HG03571 (cell line): ENCODE measurements around the gene PIK3C3.
"Not testable (repeated sequence)": the region's sequence is repeated elsewhere in the genome, so short reads cannot be mapped to it uniquely, and the experiment has no call there.

Experiments
- ATAC-seq: cut with Tn5 transposase; IDR thresholded peaks from one replicate; pipeline ENCODE4 v1.9.1; 2021; ENCODE audit not compliant: unreplicated experiment

PIK3C3 gene

DNA sequence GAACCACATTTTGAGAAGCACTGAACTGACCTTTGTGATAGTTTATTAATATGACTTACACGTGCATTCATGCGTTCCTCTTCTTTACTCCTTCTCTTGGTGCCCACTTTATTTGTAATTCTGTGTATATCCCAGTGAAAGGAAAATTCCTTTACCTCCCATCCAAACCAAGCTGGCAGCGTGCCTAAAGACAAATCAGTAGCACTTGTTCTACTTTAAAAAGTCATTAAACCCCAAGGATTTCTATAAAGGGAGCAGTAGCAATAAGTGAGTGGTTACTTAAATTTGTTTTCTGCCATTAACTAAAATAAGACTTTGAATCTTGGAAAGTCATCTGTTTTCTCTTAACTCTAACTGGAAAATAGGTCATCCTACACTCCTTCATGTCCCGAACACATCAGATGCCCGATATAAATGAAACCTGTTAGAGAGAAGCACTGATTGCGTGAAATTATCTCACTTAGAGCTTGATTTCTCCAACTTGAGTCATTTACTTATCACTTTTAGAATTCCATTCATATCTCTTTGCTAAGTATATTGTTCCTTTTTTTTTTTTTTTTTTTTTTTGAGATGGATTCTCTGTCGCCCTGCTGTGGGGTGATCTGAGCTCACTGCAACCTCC is 10.7 kb downstream of the PIK3C3 start:
- ATAC-seq, result no peak

- ATAC-seq, result no peak
Observed at GRCh38 chr18:41966943-41967342, 11.9 kb downstream of the PIK3C3 start.

GRCh38 chr18:41967680-41968079 is 12.6 kb downstream of the PIK3C3 start:
- ATAC-seq, result no peak

- ATAC-seq, result no peak
Observed at GRCh38 chr18:41969881-41970280, 14.8 kb downstream of the PIK3C3 start.

- no peak for ATAC-seq
Observed at GRCh38 chr18:41972067-41972925, 17.3 kb downstream of the PIK3C3 start.

DNA sequence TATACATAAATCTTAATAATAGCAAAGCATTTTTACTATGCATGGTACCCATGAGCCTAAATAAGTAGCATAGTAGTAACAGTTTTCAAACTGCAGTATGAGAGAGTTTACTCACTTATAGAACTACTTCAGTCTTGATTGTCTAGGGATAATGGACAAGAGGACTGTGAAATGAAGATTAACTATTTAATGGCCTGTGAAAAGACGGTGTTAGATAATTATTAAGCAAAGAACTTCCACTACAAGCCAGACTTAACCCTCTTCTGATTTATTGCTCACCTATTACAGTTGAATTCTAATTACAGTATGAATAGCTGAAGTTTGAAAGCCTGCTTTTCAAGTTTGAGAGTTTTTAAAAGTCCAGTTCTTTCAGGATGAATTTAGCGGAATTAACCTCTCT is 18.9 kb downstream of the PIK3C3 start:
- ATAC-seq, result peak; percentile 62

DNA sequence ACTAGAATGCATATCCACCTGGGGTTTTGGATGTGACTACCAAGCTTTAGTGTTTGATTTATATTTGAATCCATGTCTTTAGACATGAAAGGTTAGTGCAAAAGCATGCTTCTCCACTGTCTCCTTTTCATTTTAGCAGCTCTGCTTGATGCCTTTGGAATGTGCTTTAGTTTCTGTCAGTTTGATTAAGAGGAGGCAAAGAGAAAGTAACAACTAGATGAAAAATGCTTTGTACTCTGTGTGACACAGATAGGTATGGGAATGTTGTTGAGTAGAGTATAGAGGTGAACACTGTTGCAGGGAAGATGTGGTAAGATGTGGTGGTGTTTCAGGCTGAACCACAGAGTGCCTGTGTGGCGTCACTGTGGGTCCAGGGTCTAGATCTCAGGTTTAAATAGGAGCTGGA is 19.8 kb downstream of the PIK3C3 start:
- ATAC-seq, result no peak

DNA sequence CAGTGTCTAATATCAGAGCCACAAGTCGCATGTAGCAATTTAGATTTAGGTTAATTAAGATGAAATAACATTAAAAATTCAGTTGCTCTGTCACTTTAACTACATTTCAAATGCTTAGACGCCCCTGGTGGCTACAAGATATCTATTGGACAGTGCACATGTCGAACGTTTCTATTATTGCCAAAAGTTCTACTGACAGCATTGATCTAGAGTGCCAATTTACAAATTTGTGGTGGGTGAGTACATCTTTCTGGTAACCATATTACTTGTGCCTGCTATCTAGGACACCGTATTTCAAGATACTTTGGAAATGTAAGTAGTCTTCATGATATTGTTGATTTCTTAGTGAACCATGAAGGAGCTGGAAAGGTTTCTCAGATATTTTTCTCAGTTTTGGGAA is 20.2 kb downstream of the PIK3C3 start:
- no peak for ATAC-seq

DNA sequence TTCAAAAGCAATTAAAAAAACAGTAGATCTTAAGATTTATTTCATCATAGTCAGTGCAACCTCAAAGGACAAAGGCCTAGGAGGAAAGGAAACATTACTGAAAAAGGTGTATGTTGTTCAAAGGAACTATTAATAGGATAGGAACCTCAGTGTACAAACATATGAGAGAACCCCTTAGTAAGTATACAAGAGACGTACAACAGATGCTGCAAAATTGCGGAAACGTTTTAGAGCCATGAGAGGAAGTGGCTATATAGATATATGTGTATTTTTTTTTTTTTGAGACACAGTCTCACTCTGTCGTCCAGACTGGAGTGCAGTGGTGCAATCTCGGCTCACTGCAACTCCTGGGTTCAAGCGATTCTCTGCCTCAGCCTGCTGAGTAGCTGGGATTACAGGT is 22.2 kb downstream of the PIK3C3 start:
- ATAC-seq, result no peak

DNA sequence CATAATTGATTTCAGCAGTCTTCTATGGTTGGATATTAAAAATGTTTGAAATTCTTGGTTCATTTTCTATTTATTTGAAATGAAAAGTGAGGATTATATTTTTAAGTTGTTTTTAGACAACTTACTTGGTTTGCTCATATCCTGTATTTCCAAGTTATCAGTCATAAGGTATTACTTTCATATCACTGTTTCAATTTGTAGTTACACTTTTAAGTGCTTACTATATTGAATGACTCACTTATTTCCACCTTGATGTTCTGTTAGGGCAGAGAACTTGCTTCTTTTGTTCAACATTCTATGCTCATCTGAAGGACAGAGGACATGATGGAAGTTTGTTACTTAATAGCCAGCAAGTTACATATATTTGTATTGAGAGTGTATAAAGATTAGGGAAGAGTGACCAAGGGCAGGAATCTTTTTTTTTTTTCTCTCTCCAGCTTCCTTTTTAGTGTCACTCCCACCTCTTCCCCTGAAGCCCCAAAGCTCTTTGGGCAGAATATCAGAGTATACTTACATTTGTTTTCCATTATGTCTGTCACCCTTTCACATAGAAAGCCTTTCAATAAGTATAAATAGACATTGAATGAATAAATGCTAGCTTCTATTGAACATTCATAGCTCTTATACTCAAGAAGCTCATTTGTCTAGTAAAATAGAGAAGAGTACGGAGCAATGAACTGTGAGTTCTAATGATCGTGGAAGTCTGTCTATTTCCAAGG is 28.1 kb downstream of the PIK3C3 start:
- peak; percentile 97 for ATAC-seq

GRCh38 chr18:41985914-41986313 is 30.9 kb downstream of the PIK3C3 start:
- no peak for ATAC-seq

DNA sequence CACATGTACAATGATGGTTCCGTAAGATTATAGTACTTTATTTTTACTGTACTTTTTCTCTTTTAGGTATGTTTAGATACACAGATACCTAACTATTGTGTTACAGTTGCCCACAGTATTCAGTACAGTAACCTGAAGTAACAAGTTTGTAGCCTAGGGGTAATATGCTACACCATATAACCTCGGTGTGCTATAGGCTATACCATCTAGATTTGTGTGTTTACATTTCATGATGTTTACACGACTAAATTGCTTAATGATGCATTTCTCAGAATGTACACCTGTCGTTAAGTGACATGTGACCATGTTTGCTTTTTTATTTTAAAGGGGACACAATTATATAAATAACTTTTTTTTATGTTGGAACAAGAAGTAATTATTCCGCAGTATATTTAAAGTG is 34.5 kb downstream of the PIK3C3 start:
- ATAC-seq, result no peak

DNA sequence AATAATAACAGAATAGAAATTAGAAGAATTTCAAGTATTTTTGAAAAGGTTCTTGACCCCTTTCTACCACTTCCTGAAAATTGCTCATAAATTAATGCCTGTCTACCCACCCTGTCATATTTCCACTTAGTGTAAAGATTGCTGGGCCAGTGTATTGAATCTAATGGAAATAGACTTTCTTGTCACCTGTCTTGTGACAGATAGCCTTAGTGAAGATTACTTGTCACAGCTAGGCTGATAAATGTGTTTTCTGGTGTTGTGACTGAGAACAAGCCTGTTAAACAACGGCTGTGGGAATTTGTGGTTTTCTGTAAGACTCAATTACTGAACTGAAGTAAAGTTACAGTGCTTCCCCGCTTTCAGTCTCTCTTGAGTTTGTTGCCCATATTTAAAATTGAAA is 37.0 kb downstream of the PIK3C3 start:
- ATAC-seq, result peak; percentile 78

DNA sequence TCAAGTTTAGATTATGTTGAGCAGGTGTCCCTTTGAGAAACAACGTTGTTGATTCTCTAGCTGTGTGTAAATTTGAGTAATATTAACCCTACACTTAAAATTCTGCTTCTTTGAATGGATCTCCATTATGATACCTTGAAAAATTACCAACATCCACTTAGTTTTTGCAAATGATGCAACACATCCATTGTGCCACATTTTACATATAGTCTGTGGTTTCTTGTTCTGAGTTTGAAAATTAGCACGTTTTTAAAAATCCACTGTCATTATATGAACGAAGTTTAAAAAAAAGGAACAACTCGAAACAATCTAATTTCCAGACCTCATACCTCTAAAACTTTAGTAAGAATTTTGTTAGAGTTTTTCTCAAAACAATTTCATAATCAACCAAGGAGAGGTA is 37.7 kb downstream of the PIK3C3 start:
- ATAC-seq, result no peak

- ATAC-seq, result no peak
Observed at GRCh38 chr18:41993151-41993550, 38.1 kb downstream of the PIK3C3 start.

- no peak for ATAC-seq
Observed at GRCh38 chr18:41996020-41996419, 41.0 kb downstream of the PIK3C3 start.

GRCh38 chr18:41999751-42000150 is 44.7 kb downstream of the PIK3C3 start:
- no peak for ATAC-seq

- ATAC-seq, result no peak
Observed at GRCh38 chr18:42001801-42002200, 46.8 kb downstream of the PIK3C3 start.

DNA sequence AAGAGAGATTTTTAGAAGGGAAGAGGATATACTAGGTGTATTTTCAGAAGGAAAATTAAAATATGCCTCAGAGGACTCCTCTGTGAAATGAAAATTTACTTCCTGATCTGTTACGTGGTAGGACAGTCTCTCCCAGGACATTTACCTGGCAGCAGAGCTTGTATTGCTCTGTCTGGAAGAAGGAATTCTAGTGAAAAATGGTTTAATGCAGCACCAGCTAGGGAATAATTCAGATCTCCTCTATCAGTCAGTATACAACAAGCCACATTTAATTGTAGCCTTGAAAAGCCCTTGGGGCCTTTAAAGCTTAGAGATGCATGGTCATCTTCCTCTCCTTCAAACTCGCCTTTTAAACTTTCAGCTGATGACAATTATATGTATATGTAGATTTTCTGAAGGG is 49.6 kb downstream of the PIK3C3 start:
- no peak for ATAC-seq

DNA sequence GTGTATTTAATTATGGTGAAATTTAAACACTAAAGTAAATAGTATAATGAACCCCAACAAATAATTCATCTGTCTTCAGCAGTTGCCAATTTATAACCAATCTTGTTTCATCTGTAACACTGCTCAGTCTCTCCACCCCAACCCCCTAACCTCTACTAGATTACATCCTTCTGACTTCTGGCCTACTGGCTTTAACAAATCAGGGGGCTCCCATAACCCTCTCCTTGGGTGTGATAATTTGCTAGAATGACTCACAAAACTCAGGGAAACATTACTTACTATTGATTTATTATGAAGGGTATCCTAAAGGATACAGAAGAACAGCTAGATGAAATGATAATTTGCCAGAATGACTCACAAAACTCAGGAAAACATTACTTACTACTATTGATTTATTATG is 50.7 kb downstream of the PIK3C3 start:
- ATAC-seq, result no peak

GRCh38 chr18:42009457-42009856 is 54.4 kb downstream of the PIK3C3 start:
- ATAC-seq, result not testable (repeated sequence)

GRCh38 chr18:42011053-42011452 is 56.0 kb downstream of the PIK3C3 start:
- peak; percentile 99 for ATAC-seq
